Glutamatergic neuron (in vitro differentiated cells): Measurements from ENCODE around the gene ZBTB47. TPM values are rescaled to one million over a fixed set of nuclear protein-coding genes. Genes with fewer than 3 reads are reported as not detected.

ENCODE experiments used
- DNase-seq: peaks from one replicate; pipeline ENCODE4 v3.0.0; 2022
- H3K27ac Mint-ChIP-seq: one replicate; pipeline ENCODE4 v1.8.0; 2020; ENCODE audit warnings: mild to moderate bottlenecking, mixed read lengths, inconsistent platforms; ENCODE audit not compliant: unreplicated experiment
- H3K27me3 Mint-ChIP-seq: one replicate; pipeline ENCODE4 v1.8.0; 2020; ENCODE audit warnings: mild to moderate bottlenecking, moderate library complexity, mixed read lengths, inconsistent platforms; ENCODE audit not compliant: unreplicated experiment
- H3K36me3 Mint-ChIP-seq: one replicate; pipeline ENCODE4 v1.8.0; 2020; ENCODE audit warnings: mild to moderate bottlenecking, mixed read lengths, inconsistent platforms; ENCODE audit not compliant: unreplicated experiment
- H3K4me1 Mint-ChIP-seq: one replicate; pipeline ENCODE4 v1.8.0; 2020; ENCODE audit warnings: mild to moderate bottlenecking, low read depth, mixed read lengths, inconsistent platforms; ENCODE audit not compliant: unreplicated experiment
- H3K4me3 Mint-ChIP-seq: one replicate; pipeline ENCODE4 v1.8.0; 2020; ENCODE audit warnings: mild to moderate bottlenecking, mixed read lengths, inconsistent platforms; ENCODE audit not compliant: unreplicated experiment
- H3K9me3 Mint-ChIP-seq: one replicate; pipeline ENCODE4 v1.8.0; 2020; ENCODE audit warnings: mild to moderate bottlenecking, moderate library complexity, mixed read lengths, inconsistent platforms; ENCODE audit not compliant: unreplicated experiment
- total RNA-seq: library from RNA; stranded (reverse); fragmentation: NEBNext Ultra II Directional; extraction: Animal tissue kit (Norgen Biotek cat#: 25700); gene quantifications from one replicate; pipeline ENCODE4 v1.2.1, GENCODE V29; 2021; ENCODE audit not compliant: unreplicated experiment
- TF ChIP-seq, protein P1 (sequence below): fragments of 200-600 bp; sonication (generic); IDR thresholded peaks from one replicate; pipeline ENCODE4 v1.5.0; 2021; ENCODE audit not compliant: partially characterized antibody, unreplicated experiment

ZBTB47 gene
- total RNA-seq, 1 donor from 2014 or later = 9.7 TPM

DNA sequence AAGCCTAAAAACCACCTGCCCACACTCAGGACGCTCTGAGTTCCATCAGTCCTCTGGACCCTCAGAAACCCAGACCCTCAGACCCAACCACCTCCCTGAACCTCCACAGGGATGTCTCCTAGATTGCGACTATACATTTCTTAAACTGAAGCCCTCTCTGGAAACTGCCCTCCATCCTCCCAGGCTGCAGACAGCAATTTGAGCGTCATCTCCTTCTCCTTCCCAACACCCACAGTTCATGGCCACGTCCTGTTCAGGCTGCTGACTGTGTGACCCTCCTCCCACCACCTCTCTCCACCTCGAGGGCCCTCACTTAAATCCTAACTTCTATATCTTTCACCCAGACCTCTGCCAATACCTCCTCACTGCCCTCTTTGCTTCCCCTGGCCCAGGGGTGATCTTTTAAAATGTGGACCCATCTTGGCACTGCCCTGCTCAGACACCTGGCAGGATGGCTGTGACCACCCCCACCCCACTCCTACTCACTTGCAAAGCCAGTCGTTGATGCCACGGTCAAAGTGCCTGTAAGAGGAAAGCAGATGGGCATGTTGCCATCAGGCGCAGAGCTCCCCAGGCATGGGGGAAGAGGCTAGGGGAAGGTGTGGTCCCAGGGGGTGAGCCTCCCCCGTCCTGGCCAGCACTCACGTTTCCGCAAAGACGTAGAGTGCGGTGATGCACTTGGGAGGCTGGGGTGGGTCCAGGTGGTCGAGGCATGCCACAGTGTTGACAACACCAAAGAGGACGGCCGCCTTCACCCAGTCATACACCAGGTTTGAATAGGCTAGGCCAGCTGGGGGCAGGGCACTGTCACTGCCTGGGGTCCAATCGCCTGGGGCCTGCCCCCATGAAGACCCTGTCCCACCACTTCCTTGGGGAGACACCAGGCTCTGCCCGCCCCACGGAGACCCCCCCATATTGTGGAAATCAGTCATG is 43.1 kb downstream of the ZBTB47 start:
- no peak overlapping the region for H3K4me3 Mint-ChIP-seq
- H3K36me3 Mint-ChIP-seq = no peaks in the 10 kb centered on the region
- DNase-seq = no peak

DNA sequence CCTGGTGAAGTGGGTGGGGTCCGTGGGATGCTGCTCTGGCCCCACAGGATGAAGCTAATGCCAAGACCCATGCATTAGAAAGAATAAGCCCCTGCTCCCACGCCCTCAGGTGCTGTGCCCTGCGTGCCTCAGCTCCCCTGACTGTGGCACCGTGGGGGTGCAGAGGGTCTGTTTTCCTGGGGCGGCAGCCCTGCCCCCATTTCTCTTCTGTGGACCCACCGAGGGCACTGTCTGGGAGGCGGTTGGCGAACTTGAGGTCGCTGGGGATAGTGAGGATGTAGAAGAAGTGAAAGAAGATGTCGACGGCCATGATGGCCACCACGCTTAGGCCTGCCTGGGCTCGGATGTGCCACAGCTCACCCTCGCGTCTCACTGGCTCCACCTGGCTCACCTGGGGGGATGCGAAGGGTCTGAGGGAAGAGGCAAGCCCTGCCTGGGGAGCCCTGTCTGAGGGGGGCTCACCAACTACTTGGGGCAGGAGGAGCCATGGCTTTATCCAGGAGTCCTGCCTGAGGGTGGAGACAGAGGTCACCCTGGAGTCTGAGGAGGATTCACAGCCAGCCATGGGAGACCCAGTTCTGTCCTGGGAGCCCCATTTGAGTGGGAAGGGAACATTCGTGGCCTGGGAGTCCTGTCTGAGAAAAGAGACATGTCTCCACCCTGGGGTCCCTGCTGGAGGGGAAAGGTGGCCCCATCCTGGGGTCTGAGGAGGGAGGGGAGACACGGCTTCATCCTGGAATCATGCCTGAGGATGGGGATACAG is 44.0 kb downstream of the ZBTB47 start:
- Mint-ChIP-seq H3K9me3 (peaks cover 9% of the 10 kb centered on the region), H3K27me3 (peaks cover 13% of the 10 kb centered on the region)
- no peak for DNase-seq

More for the DNA sequence above, 43.1 kb downstream of the ZBTB47 start:
- TF ChIP-seq, protein P1, sequence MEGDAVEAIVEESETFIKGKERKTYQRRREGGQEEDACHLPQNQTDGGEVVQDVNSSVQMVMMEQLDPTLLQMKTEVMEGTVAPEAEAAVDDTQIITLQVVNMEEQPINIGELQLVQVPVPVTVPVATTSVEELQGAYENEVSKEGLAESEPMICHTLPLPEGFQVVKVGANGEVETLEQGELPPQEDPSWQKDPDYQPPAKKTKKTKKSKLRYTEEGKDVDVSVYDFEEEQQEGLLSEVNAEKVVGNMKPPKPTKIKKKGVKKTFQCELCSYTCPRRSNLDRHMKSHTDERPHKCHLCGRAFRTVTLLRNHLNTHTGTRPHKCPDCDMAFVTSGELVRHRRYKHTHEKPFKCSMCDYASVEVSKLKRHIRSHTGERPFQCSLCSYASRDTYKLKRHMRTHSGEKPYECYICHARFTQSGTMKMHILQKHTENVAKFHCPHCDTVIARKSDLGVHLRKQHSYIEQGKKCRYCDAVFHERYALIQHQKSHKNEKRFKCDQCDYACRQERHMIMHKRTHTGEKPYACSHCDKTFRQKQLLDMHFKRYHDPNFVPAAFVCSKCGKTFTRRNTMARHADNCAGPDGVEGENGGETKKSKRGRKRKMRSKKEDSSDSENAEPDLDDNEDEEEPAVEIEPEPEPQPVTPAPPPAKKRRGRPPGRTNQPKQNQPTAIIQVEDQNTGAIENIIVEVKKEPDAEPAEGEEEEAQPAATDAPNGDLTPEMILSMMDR = no peak
- peaks cover 10% of the 10 kb centered on the region for H3K4me1 Mint-ChIP-seq
- H3K27ac Mint-ChIP-seq = no peak overlapping the region
- H3K9me3 Mint-ChIP-seq = peaks cover 9% of the 10 kb centered on the region
- H3K27me3 Mint-ChIP-seq = peaks cover 13% of the 10 kb centered on the region

DNA sequence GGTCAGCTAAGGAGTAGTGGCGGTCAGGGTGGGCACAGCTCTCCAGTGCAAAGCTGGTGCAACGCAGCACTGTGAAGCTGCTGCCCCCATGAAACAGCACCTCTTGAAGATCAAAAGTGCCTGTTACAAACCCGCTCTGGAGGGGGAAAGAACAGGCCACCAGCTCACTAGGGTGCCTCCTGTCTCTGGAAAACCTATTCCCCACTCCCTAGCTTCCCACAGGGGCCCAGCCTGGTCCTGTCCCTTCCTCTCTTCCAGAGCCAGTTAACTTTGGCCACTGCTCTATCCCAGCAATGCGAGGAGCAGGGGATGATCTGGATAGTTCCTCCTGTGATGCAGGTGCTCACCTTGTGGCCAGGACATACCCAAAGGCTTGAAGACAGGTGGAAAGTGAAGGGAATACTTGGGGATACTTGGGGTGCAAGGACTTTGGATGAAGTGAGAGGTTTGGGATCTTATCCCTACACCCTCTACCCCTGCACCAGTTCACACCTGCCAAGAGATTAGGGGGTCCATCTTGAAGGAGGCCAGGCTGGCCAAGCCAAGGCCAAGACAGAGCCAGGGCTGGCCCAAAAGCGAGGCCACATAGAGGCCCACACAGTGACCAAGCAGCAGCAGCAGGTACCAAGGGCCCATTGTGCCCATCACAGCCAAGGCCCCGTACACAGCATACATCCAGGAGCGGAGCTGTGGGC is 44.9 kb downstream of the ZBTB47 start:
- Mint-ChIP-seq H3K9me3 (peaks cover 14% of the 10 kb centered on the region), H3K36me3 (no peaks in the 10 kb centered on the region), H3K4me1 (peaks cover 14% of the 10 kb centered on the region), H3K27me3 (peaks cover 15% of the 10 kb centered on the region), H3K4me3 (no peak overlapping the region), H3K27ac (no peak overlapping the region)
- TF ChIP-seq, protein P1 = no peak
- DNase-seq = no peak

More for the DNA sequence above, 44.0 kb downstream of the ZBTB47 start:
- H3K36me3 Mint-ChIP-seq = no peaks in the 10 kb centered on the region
- no peak overlapping the region for H3K27ac Mint-ChIP-seq
- H3K4me1 Mint-ChIP-seq = peaks cover 9% of the 10 kb centered on the region
- TF ChIP-seq, protein P1 = no peak
- H3K4me3 Mint-ChIP-seq = no peak overlapping the region

- DNase-seq = no peak
- H3K36me3 Mint-ChIP-seq = no peaks in the 10 kb centered on the region
- peaks cover 17% of the 10 kb centered on the region for H3K27me3 Mint-ChIP-seq
- H3K4me1 Mint-ChIP-seq = peaks cover 19% of the 10 kb centered on the region
- no peak overlapping the region for H3K27ac Mint-ChIP-seq
- H3K9me3 Mint-ChIP-seq = peaks cover 14% of the 10 kb centered on the region
- TF ChIP-seq, protein P1 = no peak
- no peak overlapping the region for H3K4me3 Mint-ChIP-seq
These were observed 45.4 kb downstream of the ZBTB47 start for GRCh38 chr3:42698911-42699230.
